ENCODE results near the gene CBL. TPM values are rescaled to one million over a fixed set of nuclear protein-coding genes. Genes with fewer than 3 reads are reported as not detected.
A peak's percentile ranks its signal among the peaks of the same experiment; 100 is the strongest.

CBL gene
- total and polyA plus RNA-seq, 5 donors: 3.3 to 13.3 (median 8.7) TPM

DNA sequence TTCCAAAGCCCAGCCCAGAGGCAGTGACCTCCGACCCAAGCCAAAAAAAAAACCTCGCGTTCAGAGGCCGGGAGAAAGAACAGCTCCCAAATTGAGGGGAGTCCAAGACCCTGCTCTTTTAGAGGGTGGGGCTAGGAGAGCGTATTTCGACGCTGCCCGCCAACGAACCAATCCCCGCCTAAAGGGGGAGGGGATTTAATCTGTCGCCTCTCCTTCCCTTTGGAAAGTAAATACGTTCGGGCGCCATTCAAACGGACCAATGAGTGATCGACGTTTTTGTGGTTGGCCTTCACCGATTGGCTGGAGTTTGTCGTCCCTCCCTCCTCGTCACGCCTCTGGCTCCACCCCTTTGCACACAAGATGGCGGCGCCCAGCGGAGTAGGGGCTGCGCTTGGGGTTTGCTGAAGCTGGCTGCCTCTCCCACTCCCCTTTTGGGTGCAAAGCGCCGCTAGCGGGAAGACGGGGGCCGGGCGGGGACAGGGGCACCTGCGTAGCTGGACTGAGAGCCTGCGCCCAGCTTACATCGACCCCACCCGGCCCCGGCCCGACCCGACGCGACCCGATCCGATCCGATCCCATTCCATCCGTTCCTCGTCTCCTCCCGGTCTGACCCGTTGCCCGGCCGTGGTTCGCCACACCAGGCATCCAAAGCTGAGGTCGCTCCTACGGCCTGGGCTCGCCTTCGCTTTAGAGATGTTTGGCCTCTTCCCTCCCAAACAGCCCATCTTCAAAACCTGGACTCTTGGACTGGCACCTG, 128.2 kb downstream of the CBL start, which contains the start of gene RNF26:
TSS of gene RNF26 (plus strand) at position 354 of the 757 bp plus-strand sequence. CDS start 596 bp downstream, outside the sequence.
- peak; percentile 94 to 97 (median 95) for DNase-seq
- Histone ChIP-seq H3K27me3 (ENCODE audit: control insufficient read depth, insufficient read depth) (no peaks in the 10 kb centered on the region), H3K4me1 (ENCODE audit: control insufficient read depth, insufficient read depth, low read length) (peaks cover 11% of the 10 kb centered on the region), H3K4me3 (ENCODE audit: low read length) (peak within 1 kb of the TSS; percentile 73), H3K27ac (ENCODE audit: low read length) (peak within 1 kb of the TSS; percentile 55), H3K9me3 (ENCODE audit: control insufficient read depth, low read length) (no peaks in the 10 kb centered on the region)
- intact Hi-C loops (cut with DNase I): no loop called here
- peak; percentile 92 to 94 for ATAC-seq
- WGBS: under 1% methylated on average over 54 of the region's 54 CpGs

DNA sequence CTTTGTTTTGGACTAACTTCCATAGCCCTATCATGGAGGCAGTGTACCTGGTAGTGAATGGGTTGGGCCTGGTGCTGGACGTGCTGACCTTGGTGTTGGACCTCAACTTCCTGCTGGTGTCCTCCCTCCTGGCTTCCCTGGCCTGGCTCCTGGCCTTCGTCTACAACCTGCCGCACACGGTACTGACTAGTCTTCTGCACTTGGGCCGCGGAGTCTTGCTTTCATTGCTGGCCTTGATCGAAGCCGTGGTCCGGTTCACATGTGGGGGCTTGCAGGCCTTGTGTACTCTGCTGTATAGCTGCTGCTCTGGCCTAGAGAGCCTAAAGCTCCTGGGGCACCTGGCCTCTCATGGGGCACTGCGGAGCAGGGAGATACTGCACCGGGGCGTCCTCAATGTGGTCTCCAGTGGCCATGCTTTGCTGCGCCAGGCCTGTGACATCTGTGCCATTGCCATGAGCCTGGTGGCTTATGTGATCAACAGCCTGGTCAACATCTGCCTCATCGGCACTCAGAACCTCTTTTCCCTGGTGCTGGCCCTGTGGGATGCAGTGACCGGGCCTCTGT, 129.0 kb downstream of the CBL start:
- H3K4me3 ChIP-seq (ENCODE audit: low read length): peak overlapping the region; percentile 73
- DNase-seq: peak in 1 of 3 donors; percentile 57
- intact Hi-C loops (cut with DNase I): no loop called here
- peaks cover 13% of the 10 kb centered on the region for H3K4me1 ChIP-seq (ENCODE audit: control insufficient read depth, insufficient read depth, low read length)
- no peak for ATAC-seq
- H3K27ac ChIP-seq (ENCODE audit: low read length): no peak overlapping the region
- WGBS: 65% methylated on average over 15 of the region's 15 CpGs
- no peaks in the 10 kb centered on the region for H3K9me3 ChIP-seq (ENCODE audit: control insufficient read depth, low read length)
- no peaks in the 10 kb centered on the region for H3K27me3 ChIP-seq (ENCODE audit: control insufficient read depth, insufficient read depth)

DNA sequence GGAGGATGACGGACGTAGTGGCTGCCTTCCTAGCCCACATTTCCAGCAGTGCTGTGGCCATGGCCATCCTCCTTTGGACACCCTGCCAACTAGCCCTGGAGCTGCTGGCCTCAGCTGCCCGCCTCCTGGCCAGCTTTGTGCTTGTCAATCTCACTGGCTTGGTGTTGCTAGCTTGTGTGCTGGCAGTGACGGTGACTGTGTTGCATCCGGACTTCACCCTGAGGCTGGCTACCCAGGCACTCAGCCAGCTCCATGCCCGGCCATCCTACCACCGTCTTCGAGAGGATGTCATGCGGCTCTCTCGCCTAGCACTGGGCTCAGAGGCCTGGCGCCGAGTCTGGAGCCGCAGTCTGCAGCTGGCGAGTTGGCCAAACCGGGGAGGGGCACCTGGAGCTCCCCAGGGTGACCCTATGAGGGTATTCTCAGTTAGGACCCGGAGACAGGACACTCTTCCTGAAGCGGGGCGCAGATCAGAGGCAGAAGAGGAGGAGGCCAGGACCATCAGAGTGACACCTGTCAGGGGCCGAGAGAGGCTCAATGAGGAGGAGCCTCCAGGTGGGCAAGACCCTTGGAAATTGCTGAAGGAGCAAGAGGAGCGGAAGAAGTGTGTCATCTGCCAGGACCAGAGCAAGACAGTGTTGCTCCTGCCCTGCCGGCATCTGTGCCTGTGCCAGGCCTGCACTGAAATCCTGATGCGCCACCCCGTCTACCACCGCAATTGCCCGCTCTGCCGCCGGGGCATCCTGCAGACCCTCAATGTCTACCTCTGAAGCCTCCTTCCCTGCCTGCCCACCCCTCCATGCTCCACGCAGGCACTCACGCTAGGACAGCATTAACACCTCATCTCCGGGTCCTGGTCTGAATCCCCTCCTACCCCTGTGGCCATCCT, 129.8 kb downstream of the CBL start:
- ATAC-seq: no peak
- 82% methylated on average over 30 of the region's 30 CpGs for whole genome bisulfite sequencing
- no peak overlapping the region for H3K4me3 ChIP-seq (ENCODE audit: low read length)

DNA sequence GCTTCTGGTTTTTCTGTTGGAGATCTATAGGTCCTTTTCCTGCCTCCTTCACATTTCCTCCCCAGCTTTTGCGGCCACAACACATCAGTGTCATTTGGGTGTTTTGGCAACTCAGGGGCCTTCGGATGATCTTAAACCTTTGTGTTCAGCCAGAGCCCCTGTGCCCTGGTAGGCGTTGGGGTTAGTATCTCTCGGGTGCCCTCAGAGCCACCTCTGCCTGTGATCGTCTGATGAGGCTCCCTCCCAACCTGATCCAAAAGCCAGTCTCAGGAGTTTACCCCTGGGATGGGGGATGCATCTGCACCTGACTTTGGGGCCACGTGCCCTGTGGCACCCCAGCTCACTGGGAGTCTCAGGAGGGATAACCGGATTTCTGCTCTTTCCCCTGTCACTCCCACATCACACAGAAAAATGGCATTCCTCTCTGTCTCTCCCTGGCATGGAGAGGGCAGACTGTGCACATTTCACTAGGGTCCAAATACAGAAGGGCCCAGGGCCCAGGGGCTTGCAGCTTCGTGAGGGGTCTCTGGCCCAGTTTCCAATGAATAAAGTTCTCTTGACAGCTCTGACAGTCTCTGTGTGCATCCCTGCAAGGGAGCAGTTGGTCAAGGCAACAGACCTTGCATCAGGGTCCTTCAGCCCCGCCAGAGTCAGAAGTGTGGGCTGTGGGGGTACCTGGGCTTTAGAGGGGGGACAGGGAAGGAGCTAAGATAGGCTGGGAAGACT, 130.8 kb downstream of the CBL start:
- 80% methylated on average over 9 of the region's 9 CpGs for WGBS
- intact Hi-C loops (cut with DNase I): no loop called here
- H3K9me3 ChIP-seq (ENCODE audit: control insufficient read depth, low read length): no peaks in the 10 kb centered on the region
- H3K27me3 ChIP-seq (ENCODE audit: control insufficient read depth, insufficient read depth): no peaks in the 10 kb centered on the region
- peaks cover 21% of the 10 kb centered on the region for H3K4me1 ChIP-seq (ENCODE audit: control insufficient read depth, insufficient read depth, low read length)
- H3K27ac ChIP-seq (ENCODE audit: low read length): no peak overlapping the region
- H3K4me3 ChIP-seq (ENCODE audit: low read length): no peak overlapping the region
- DNase-seq: no peak
- no peak for ATAC-seq

More for the DNA sequence above, 129.8 kb downstream of the CBL start:
- no peaks in the 10 kb centered on the region for H3K27me3 ChIP-seq (ENCODE audit: control insufficient read depth, insufficient read depth)
- peak in 2 of 3 donors; percentile 66 for DNase-seq
- H3K9me3 ChIP-seq (ENCODE audit: control insufficient read depth, low read length): no peaks in the 10 kb centered on the region
- intact Hi-C loops (cut with DNase I): no loop called here
- H3K4me1 ChIP-seq (ENCODE audit: control insufficient read depth, insufficient read depth, low read length): peaks cover 15% of the 10 kb centered on the region
- no peak overlapping the region for H3K27ac ChIP-seq (ENCODE audit: low read length)

DNA sequence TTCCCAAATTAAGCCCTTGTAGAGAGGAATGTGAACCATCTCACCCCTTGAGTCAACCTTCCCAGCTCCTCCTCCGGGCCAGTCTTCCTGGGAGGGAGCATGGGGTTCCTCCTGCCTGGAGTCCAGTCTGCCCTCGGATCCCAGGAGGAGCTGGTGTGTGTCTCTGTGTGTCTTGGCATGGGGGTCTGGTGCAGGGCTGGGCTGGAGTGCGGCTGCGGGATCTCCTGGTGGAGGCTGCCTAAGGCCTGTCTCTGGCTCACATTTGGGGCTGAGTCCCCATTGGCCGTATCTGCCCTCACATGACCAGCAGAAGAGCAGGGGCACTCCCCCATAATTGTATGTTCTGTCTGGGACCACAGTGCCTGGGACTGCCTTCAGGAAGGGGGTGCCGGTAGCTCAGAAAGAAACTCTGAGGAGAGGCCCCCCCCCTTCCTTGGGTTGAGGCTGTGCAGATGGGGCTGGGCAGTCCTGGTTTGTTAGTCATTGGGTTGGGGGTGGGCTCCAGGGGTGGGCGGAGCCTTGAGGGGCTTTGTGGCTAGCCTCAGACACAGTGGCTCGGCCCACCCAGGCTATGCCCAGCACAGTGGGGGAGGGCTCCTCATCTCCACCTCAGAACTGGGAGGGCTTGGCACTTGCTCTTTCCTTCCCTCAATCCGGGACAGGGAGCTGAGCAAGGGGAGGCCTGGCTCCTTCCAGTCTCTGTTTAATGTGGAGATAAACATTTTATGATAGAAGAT, 131.6 kb downstream of the CBL start:
- peak in 2 of 3 donors; percentile 48 to 64 for DNase-seq
- Histone ChIP-seq H3K27me3 (ENCODE audit: control insufficient read depth, insufficient read depth) (no peaks in the 10 kb centered on the region), H3K4me3 (ENCODE audit: low read length) (no peak overlapping the region), H3K9me3 (ENCODE audit: control insufficient read depth, low read length) (no peaks in the 10 kb centered on the region), H3K4me1 (ENCODE audit: control insufficient read depth, insufficient read depth, low read length) (peaks cover 21% of the 10 kb centered on the region), H3K27ac (ENCODE audit: low read length) (no peak overlapping the region)
- ATAC-seq: no peak
- WGBS: 30% methylated on average over 9 of the region's 9 CpGs
- intact Hi-C loops (cut with DNase I): no loop called here

DNA sequence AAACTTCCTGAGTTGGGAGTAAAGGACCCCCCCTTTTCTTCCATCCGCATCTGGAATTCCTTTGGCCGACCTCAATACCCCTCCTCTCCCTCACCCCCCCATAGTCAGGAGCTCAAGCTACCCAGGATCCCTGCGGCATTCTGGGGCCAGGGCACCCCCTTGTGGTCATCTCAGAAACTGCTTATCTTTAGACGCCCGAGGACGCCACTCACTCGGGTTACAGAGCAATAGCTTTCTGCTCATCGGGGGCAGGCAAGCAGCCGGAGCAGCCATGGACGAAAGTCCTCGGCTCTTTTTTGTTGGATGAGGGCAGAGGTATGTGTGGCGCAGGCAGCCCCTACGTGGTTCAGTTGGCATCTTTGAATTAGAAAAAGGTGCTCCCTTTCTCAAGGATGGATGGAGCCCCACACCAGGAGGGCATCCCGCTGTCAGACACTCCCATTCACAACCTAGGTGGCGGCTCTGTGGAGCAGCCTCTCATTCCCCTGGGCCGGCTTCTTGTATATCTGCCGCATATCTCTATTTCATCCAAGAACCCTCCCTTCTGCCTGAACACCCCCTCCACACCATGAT, 132.3 kb downstream of the CBL start:
- H3K9me3 ChIP-seq (ENCODE audit: control insufficient read depth, low read length): no peaks in the 10 kb centered on the region
- peaks cover 21% of the 10 kb centered on the region for H3K4me1 ChIP-seq (ENCODE audit: control insufficient read depth, insufficient read depth, low read length)
- H3K27ac ChIP-seq (ENCODE audit: low read length): no peak overlapping the region
- DNase-seq: peak; percentile 67 to 85 (median 83)
- peak; percentile 9 to 12 for ATAC-seq
- H3K27me3 ChIP-seq (ENCODE audit: control insufficient read depth, insufficient read depth): no peaks in the 10 kb centered on the region
- intact Hi-C loops (cut with DNase I): no loop called here
- 10% methylated on average over 17 of the region's 17 CpGs for WGBS
- H3K4me3 ChIP-seq (ENCODE audit: low read length): no peak overlapping the region

DNA sequence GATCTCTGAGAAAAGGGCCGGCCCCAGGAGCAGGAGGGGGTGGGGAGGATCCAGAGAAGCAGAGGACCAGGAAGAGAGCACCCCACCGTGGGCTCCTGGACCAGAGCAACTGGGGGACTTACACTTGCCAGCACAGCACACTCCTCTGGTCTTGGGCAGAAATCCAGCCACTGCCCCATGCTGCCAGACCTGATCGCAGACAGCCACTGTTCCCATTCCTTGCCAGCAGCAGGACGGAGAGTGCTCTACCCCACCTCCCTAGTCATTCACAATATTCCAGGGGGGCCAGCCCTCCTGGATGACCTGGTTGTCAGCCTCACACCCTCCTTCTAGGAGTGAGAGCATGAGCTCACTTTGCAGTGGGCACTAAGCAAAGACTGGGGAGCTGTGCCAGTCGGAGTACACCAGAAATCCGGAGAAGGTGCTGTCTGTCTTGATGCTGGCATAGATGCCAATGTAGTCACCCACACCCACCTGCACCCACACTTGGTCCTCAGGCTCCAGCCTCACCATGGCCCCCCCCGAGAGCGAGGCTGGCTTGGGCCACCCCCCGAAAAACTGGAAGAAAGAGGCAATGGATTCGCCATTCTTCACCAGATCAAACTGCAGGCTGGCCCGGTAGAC, 132.9 kb downstream of the CBL start:
- DNase-seq: peak; percentile 40 to 71 (median 69)
- peak overlapping the region; percentile 44 for H3K4me3 ChIP-seq (ENCODE audit: low read length)
- no peak for ATAC-seq
- no peaks in the 10 kb centered on the region for H3K9me3 ChIP-seq (ENCODE audit: control insufficient read depth, low read length)
- H3K27ac ChIP-seq (ENCODE audit: low read length): peak overlapping the region; percentile 59
- intact Hi-C loops (cut with DNase I): no loop called here
- H3K4me1 ChIP-seq (ENCODE audit: control insufficient read depth, insufficient read depth, low read length): peaks cover 21% of the 10 kb centered on the region
- 36% methylated on average over 11 of the region's 11 CpGs for WGBS
- no peaks in the 10 kb centered on the region for H3K27me3 ChIP-seq (ENCODE audit: control insufficient read depth, insufficient read depth)

DNA sequence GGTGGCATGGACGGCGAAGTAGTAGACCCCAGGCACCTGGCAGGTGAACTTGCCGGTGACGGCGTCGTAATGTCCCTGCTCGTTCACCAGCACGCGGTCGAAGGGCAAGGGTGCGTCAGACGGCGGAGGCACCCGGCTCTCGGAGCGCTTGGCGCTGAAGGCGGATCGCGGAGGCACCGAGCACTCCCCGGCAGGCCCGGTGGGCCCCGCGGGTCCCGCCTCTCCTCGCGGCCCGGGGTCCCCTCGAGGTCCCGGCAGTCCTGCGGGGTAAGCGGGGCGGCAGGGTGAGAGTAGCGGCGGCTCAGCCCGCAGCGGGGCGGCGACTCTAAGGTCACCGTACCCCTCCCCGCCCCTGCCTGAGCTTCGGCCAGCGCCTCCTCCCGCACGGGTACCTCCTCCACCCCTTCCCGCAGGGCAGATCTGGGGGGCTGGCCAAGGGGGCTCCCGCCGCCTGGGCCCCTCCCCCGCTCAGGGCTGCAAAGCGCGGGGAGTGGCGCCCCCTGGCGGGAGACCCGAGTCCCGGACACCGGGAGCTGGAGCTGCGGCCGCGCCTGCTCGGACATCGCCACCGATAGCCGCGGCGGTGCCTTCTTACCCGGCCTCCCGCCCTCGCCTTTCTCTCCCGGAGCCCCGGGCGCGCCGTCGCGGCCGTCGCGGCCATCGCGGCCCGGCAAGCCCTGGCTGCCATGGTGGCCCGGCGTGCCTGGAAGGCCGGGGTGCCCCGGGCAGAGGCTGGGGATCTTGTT, 133.6 kb downstream of the CBL start:
- Histone ChIP-seq H3K4me1 (ENCODE audit: control insufficient read depth, insufficient read depth, low read length) (peaks cover 21% of the 10 kb centered on the region), H3K4me3 (ENCODE audit: low read length) (peak overlapping the region; percentile 44), H3K27ac (ENCODE audit: low read length) (peak overlapping the region; percentile 59), H3K9me3 (ENCODE audit: control insufficient read depth, low read length) (no peaks in the 10 kb centered on the region), H3K27me3 (ENCODE audit: control insufficient read depth, insufficient read depth) (no peaks in the 10 kb centered on the region)
- ATAC-seq (peak; percentile 66 to 68), DNase-seq (peak; percentile 83 to 93 (median 91))
- intact Hi-C loops (cut with DNase I): no loop called here
- WGBS: 2% methylated on average over 86 of the region's 86 CpGs

Data from right cardiac atrium (tissue), 5 donors.